ENCODE measurements around the gene FARS2. TPM values are rescaled to one million over a fixed set of nuclear protein-coding genes. Genes with fewer than 3 reads are reported as not detected.

FARS2 gene
- total RNA-seq, 2 experiments from 2014 or later, result 15.7 to 18.5 TPM

GRCh38 chr6:5466281-5467136 is 205.2 kb downstream of the FARS2 start:
- no peak overlapping the region for H3K4me3 Mint-ChIP-seq
- ChIA-PET POLR2A (interaction anchor here (0.8 kb wide), 1 partner anchor 10 kb away, joined by 3 read pairs; no protein-coding TSS in a partner anchor), CTCF (no interaction called here)
- no peak overlapping the region for H3K27ac Mint-ChIP-seq
- ATAC-seq, result no peak
- H3K36me3 Mint-ChIP-seq (ENCODE audit: low read depth), result peaks cover 1% of the 10 kb centered on the region
- intact Hi-C loops (cut with micrococcal nuclease), result no loop called here
- H3K27me3 Mint-ChIP-seq, result no peaks in the 10 kb centered on the region
- no peaks in the 10 kb centered on the region for H3K9me3 Mint-ChIP-seq
- no peak for TF ChIP-seq CTCF (IDR thresholded peaks at IDR 0.05)
- H3K4me1 Mint-ChIP-seq (ENCODE audit: low read depth), result peaks cover 3% of the 10 kb centered on the region
- no peak for DNase-seq

- DNase-seq, result no peak
- H3K27me3 Mint-ChIP-seq, result no peaks in the 10 kb centered on the region
- no peak overlapping the region for H3K27ac Mint-ChIP-seq
- TF ChIP-seq CTCF (IDR thresholded peaks at IDR 0.05), result no peak
- CTCF ChIA-PET, result no interaction called here
- H3K36me3 Mint-ChIP-seq (ENCODE audit: low read depth), result no peaks in the 10 kb centered on the region
- POLR2A ChIA-PET, result no interaction called here
- H3K4me3 Mint-ChIP-seq, result no peak overlapping the region
- no peaks in the 10 kb centered on the region for H3K9me3 Mint-ChIP-seq
- ATAC-seq, result no peak
- intact Hi-C loops (cut with micrococcal nuclease), result no loop called here
- peaks cover 3% of the 10 kb centered on the region for H3K4me1 Mint-ChIP-seq (ENCODE audit: low read depth)
Measured at GRCh38 chr6:5468586-5468985, 207.3 kb downstream of the FARS2 start.

- no peak for TF ChIP-seq CTCF (IDR thresholded peaks at IDR 0.05)
- DNase-seq, result no peak
- Mint-ChIP-seq H3K4me3 (no peak overlapping the region), H3K9me3 (no peaks in the 10 kb centered on the region), H3K27ac (no peak overlapping the region), H3K27me3 (no peaks in the 10 kb centered on the region), H3K36me3 (ENCODE audit: low read depth) (no peaks in the 10 kb centered on the region), H3K4me1 (ENCODE audit: low read depth) (peaks cover 3% of the 10 kb centered on the region)
- ChIA-PET POLR2A (no interaction called here), CTCF (interaction anchor here (1.9 kb wide), 1 partner anchor 9 kb away, joined by 4 read pairs; no protein-coding TSS in a partner anchor)
- ATAC-seq, result no peak
- intact Hi-C loops (cut with micrococcal nuclease), result no loop called here
Measured at GRCh38 chr6:5469101-5469846, 208.0 kb downstream of the FARS2 start.

GRCh38 chr6:5471044-5471443 is 209.7 kb downstream of the FARS2 start:
- TF ChIP-seq CTCF (IDR thresholded peaks at IDR 0.05), result peak; percentile 85
- ChIA-PET POLR2A (interaction anchor here (0.8 kb wide), 1 partner anchor 537 kb away, joined by 3 read pairs; no protein-coding TSS in a partner anchor), CTCF (interaction anchor here (0.5 to 3.5 kb wide), 47 partner anchors 8 to 1075 kb away, joined by 3 to 54 read pairs (median 3); no protein-coding TSS in a partner anchor)
- Mint-ChIP-seq H3K4me3 (no peak overlapping the region), H3K9me3 (no peaks in the 10 kb centered on the region), H3K27ac (no peak overlapping the region), H3K4me1 (ENCODE audit: low read depth) (peaks cover 3% of the 10 kb centered on the region), H3K27me3 (no peaks in the 10 kb centered on the region), H3K36me3 (ENCODE audit: low read depth) (no peaks in the 10 kb centered on the region)
- DNase-seq (peak; percentile 84), ATAC-seq (peak; percentile 84)
- intact Hi-C loops (cut with micrococcal nuclease), result loop anchor here (10.0 kb wide), 1 partner anchor 1074 kb away; no protein-coding TSS in a partner anchor

All from activated CD8-positive, alpha-beta T cell treated with anti-CD3 and anti-CD28 coated beads for 36 hours (primary cell).